Caco-2 (cell line): ENCODE measurements around the gene HECA. TPM values are rescaled to one million over a fixed set of nuclear protein-coding genes. Genes with fewer than 3 reads are reported as not detected.

Experiments
- BruUV-seq: library from RNA; stranded (reverse); fragments of 400-500 nt; replicated peaks from 2 replicates; lab custom pipeline; 2021; lab: Mats Ljungman, UMichigan
- CTCF ChIA-PET: fragments of 300-600 bp; sonication (Branson Sonifier 250); formaldehyde crosslinking; loops from one replicate; lab custom pipeline; 2022; ENCODE audit warnings: antibody characterized with exemption; lab: Charles Lee
- POLR2A ChIA-PET: fragments of 300-600 bp; sonication (Branson Sonifier 250); formaldehyde crosslinking; loops from one replicate; lab custom pipeline; 2022; ENCODE audit warnings: antibody characterized with exemption; lab: Charles Lee
- DNase-seq, 2 experiments: peaks; one replicate each; pipeline versions ENCODE4 v3.0.0 to v3.0.0-alpha.2; 2020 to 2022
- H3K27me3 ChIP-seq: replicated peaks from 2 replicates; pipeline ENCODE4 v1.6.0; 2011; ENCODE audit warnings: low read length; ENCODE audit not compliant: control insufficient read depth, insufficient read depth
- H3K36me3 ChIP-seq: 2 replicates; pipeline ENCODE4 v1.5.1; 2011; ENCODE audit warnings: low read length; ENCODE audit not compliant: control insufficient read depth, insufficient read depth
- H3K4me1 ChIP-seq: fragments of 250-450 bp; sonication (Bioruptor Pico); 2 replicates; pipeline ENCODE4 v1.5.1; 2020; ENCODE audit warnings: mild to moderate bottlenecking
- H3K4me3 ChIP-seq: 2 replicates; pipeline ENCODE4 v1.5.1; 2011; ENCODE audit warnings: low read depth, mild to moderate bottlenecking, control low read depth, low read length
- H3K9me3 ChIP-seq: fragments of 250-450 bp; sonication (Bioruptor Pico); 2 replicates; pipeline ENCODE4 v1.5.1; 2020; ENCODE audit warnings: mild to moderate bottlenecking, moderate library complexity
- H3K27ac Mint-ChIP-seq: one replicate; pipeline ENCODE4 v1.8.0; 2022; ENCODE audit warnings: mixed read lengths; ENCODE audit not compliant: unreplicated experiment
- H3K27me3 Mint-ChIP-seq: one replicate; pipeline ENCODE4 v1.8.0; 2022; ENCODE audit warnings: mixed read lengths; ENCODE audit not compliant: insufficient read depth, unreplicated experiment
- H3K36me3 Mint-ChIP-seq: one replicate; pipeline ENCODE4 v1.8.0; 2022; ENCODE audit warnings: mild to moderate bottlenecking, mixed read lengths; ENCODE audit not compliant: insufficient read depth, unreplicated experiment
- H3K4me1 Mint-ChIP-seq: one replicate; pipeline ENCODE4 v1.8.0; 2022; ENCODE audit warnings: low read depth, mixed read lengths; ENCODE audit not compliant: unreplicated experiment
- H3K4me3 Mint-ChIP-seq: one replicate; pipeline ENCODE4 v1.8.0; 2022; ENCODE audit warnings: mild to moderate bottlenecking, moderate library complexity, mixed read lengths; ENCODE audit not compliant: unreplicated experiment
- H3K9me3 Mint-ChIP-seq: one replicate; pipeline ENCODE4 v1.8.0; 2022; ENCODE audit warnings: mixed read lengths; ENCODE audit not compliant: unreplicated experiment
- CTCF ChIP-seq, 2 experiments: fragments of 200-600 bp in 1 of 2; IDR thresholded peaks; 1 replicate in 1 of 2; 2 replicates in 1 of 2; pipeline versions ENCODE4 v1.5.1 to v1.8.0; 2011 to 2022; ENCODE audit warnings: antibody characterized with exemption in 1 of 2, control low read depth in 1 of 2, inconsistent platforms in 1 of 2, low read depth in 1 of 2, low read length in 1 of 2, mild to moderate bottlenecking in 1 of 2, moderate library complexity in 1 of 2; ENCODE audit not compliant: insufficient read depth in 1 of 2, severe bottlenecking in 1 of 2, unreplicated experiment in 1 of 2
- intact Hi-C: fragments of 100-400 bp; cut with micrococcal nuclease; formaldehyde crosslinking; loops from one replicate; pipeline ENCODE4 v1.10.0; 2022; ENCODE audit not compliant: unreplicated experiment
- total RNA-seq: library from RNA; stranded (reverse); gene quantifications from 2 replicates; pipeline ENCODE4 v1.2.3, GENCODE V29; 2022

HECA gene
- total RNA-seq, 1 experiment from 2014 or later = 4.9 TPM

GRCh38 chr6:139172151-139172550, 37.3 kb downstream of the HECA start:
- H3K27ac Mint-ChIP-seq = no peak overlapping the region
- no TSS peak for BruUV-seq
- POLR2A ChIA-PET = no interaction called here

GRCh38 chr6:139172567-139172966, 37.7 kb downstream of the HECA start:
- H3K4me3 Mint-ChIP-seq = no peak overlapping the region
- no TSS peak for BruUV-seq
- intact Hi-C loops = no loop called here
- TF ChIP-seq CTCF (IDR thresholded peaks at IDR 0.05; ENCODE audit: insufficient read depth in 1 of 2, low read depth in 1 of 2, low read length in 1 of 2, severe bottlenecking in 1 of 2, unreplicated experiment in 1 of 2) = no peak
- H3K27ac Mint-ChIP-seq = no peak overlapping the region
- peaks cover 12% of the 10 kb centered on the region for H3K4me1 Mint-ChIP-seq
- H3K27me3 Mint-ChIP-seq = no peaks in the 10 kb centered on the region
- DNase-seq = no peak
- H3K9me3 Mint-ChIP-seq = no peaks in the 10 kb centered on the region
- H3K9me3 ChIP-seq = no peaks in the 10 kb centered on the region
- H3K36me3 Mint-ChIP-seq = no peaks in the 10 kb centered on the region
- CTCF ChIA-PET = no interaction called here
- no peaks in the 10 kb centered on the region for H3K36me3 ChIP-seq
- peaks cover 10% of the 10 kb centered on the region for H3K4me1 ChIP-seq
- H3K27me3 ChIP-seq = no peaks in the 10 kb centered on the region
- H3K4me3 ChIP-seq = no peak overlapping the region
- POLR2A ChIA-PET = no interaction called here

More at GRCh38 chr6:139172151-139172550, 37.3 kb downstream of the HECA start:
- Mint-ChIP-seq H3K9me3 (no peaks in the 10 kb centered on the region), H3K27me3 (no peaks in the 10 kb centered on the region), H3K36me3 (no peaks in the 10 kb centered on the region), H3K4me1 (peaks cover 12% of the 10 kb centered on the region), H3K4me3 (no peak overlapping the region)
- no peak for DNase-seq
- TF ChIP-seq CTCF (IDR thresholded peaks at IDR 0.05; ENCODE audit: insufficient read depth in 1 of 2, low read depth in 1 of 2, low read length in 1 of 2, severe bottlenecking in 1 of 2, unreplicated experiment in 1 of 2) = no peak
- CTCF ChIA-PET = interaction anchor here (0.6 to 0.7 kb wide), 2 partner anchors 17 to 1424 kb away, joined by 3 to 4 read pairs; no protein-coding TSS in a partner anchor
- Histone ChIP-seq H3K4me3 (no peak overlapping the region), H3K27me3 (no peaks in the 10 kb centered on the region), H3K9me3 (no peaks in the 10 kb centered on the region), H3K4me1 (peaks cover 10% of the 10 kb centered on the region), H3K36me3 (no peaks in the 10 kb centered on the region)
- intact Hi-C loops = no loop called here

- DNase-seq = no peak
- intact Hi-C loops = no loop called here
Measured at GRCh38 chr6:139173172-139173571, 38.3 kb downstream of the HECA start.

More at GRCh38 chr6:139173172-139173571, 38.3 kb downstream of the HECA start:
- H3K4me1 Mint-ChIP-seq = peaks cover 12% of the 10 kb centered on the region
- CTCF ChIA-PET = no interaction called here
- Histone ChIP-seq H3K4me1 (peaks cover 10% of the 10 kb centered on the region), H3K27me3 (no peaks in the 10 kb centered on the region), H3K36me3 (no peaks in the 10 kb centered on the region), H3K4me3 (no peak overlapping the region), H3K9me3 (no peaks in the 10 kb centered on the region)
- H3K36me3 Mint-ChIP-seq = no peaks in the 10 kb centered on the region
- no peak for TF ChIP-seq CTCF (IDR thresholded peaks at IDR 0.05; ENCODE audit: insufficient read depth in 1 of 2, low read depth in 1 of 2, low read length in 1 of 2, severe bottlenecking in 1 of 2, unreplicated experiment in 1 of 2)
- H3K27ac Mint-ChIP-seq = no peak overlapping the region
- no peaks in the 10 kb centered on the region for H3K9me3 Mint-ChIP-seq
- H3K27me3 Mint-ChIP-seq = no peaks in the 10 kb centered on the region
- no peak overlapping the region for H3K4me3 Mint-ChIP-seq
- POLR2A ChIA-PET = no interaction called here
- no TSS peak for BruUV-seq
